HEK293 (cell line): ENCODE measurements around the gene FRMD6.

ENCODE experiments used
- BCL11B ChIP-seq: fragments of 450-650 bp; formaldehyde crosslinking; IDR thresholded peaks from 2 replicates; pipeline ENCODE4 v1.5.1; 2016; ENCODE audit warnings: low read depth, missing biosample characterization, missing genetic modification characterization
- GFI1B ChIP-seq: fragments of 450-650 bp; formaldehyde crosslinking; IDR thresholded peaks from 2 replicates; pipeline ENCODE4 v1.5.1; 2016; ENCODE audit warnings: missing biosample characterization, missing genetic modification characterization
- GLIS2 ChIP-seq: fragments of 450-650 bp; formaldehyde crosslinking; IDR thresholded peaks from 2 replicates; pipeline ENCODE4 v1.5.1; 2016; ENCODE audit warnings: missing biosample characterization, missing genetic modification characterization
- INSM2 ChIP-seq: fragments of 450-650 bp; formaldehyde crosslinking; IDR thresholded peaks from 2 replicates; pipeline ENCODE4 v1.5.1; 2016; ENCODE audit warnings: missing biosample characterization, missing genetic modification characterization
- KLF1 ChIP-seq: fragments of 450-650 bp; formaldehyde crosslinking; IDR thresholded peaks from 2 replicates; pipeline ENCODE4 v1.5.1; 2016; ENCODE audit warnings: missing biosample characterization, missing genetic modification characterization
- OVOL3 ChIP-seq: fragments of 450-650 bp; formaldehyde crosslinking; IDR thresholded peaks from 2 replicates; pipeline ENCODE4 v1.5.1; 2016; ENCODE audit warnings: missing biosample characterization, missing genetic modification characterization
- SP2 ChIP-seq: fragments of 450-650 bp; formaldehyde crosslinking; IDR thresholded peaks from 2 replicates; pipeline ENCODE4 v1.5.1; 2016; ENCODE audit warnings: missing biosample characterization, missing genetic modification characterization
- SP3 ChIP-seq: fragments of 450-650 bp; formaldehyde crosslinking; IDR thresholded peaks from 2 replicates; pipeline ENCODE4 v1.5.1; 2016; ENCODE audit warnings: missing biosample characterization, missing genetic modification characterization
- ZBTB11 ChIP-seq: fragments of 450-650 bp; formaldehyde crosslinking; conservative IDR thresholded peaks from 2 replicates; pipeline ENCODE4 v1.5.1; 2016; ENCODE audit warnings: low read depth, missing biosample characterization, missing genetic modification characterization
- ZBTB48 ChIP-seq: fragments of 450-650 bp; formaldehyde crosslinking; IDR thresholded peaks from 2 replicates; pipeline ENCODE4 v1.5.1; 2016; ENCODE audit warnings: missing biosample characterization, missing genetic modification characterization
- ZNF114 ChIP-seq: fragments of 450-650 bp; formaldehyde crosslinking; IDR thresholded peaks from 2 replicates; pipeline ENCODE4 v1.5.0; 2017; ENCODE audit warnings: missing biosample characterization, missing genetic modification characterization
- ZNF133 ChIP-seq: fragments of 450-650 bp; formaldehyde crosslinking; IDR thresholded peaks from 2 replicates; pipeline ENCODE4 v1.5.1; 2016; ENCODE audit warnings: missing biosample characterization, missing genetic modification characterization
- ZNF174 ChIP-seq: fragments of 450-650 bp; formaldehyde crosslinking; IDR thresholded peaks from 2 replicates; pipeline ENCODE4 v1.5.0; 2017; ENCODE audit warnings: missing biosample characterization, mild to moderate bottlenecking, missing genetic modification characterization
- ZNF280C ChIP-seq: fragments of 450-650 bp; formaldehyde crosslinking; IDR thresholded peaks from 2 replicates; pipeline ENCODE4 v1.5.1; 2016; ENCODE audit warnings: missing biosample characterization, missing genetic modification characterization
- ZNF362 ChIP-seq: fragments of 450-650 bp; formaldehyde crosslinking; IDR thresholded peaks from 2 replicates; pipeline ENCODE4 v1.5.1; 2016; ENCODE audit warnings: missing biosample characterization, missing genetic modification characterization
- ZNF416 ChIP-seq: fragments of 450-650 bp; formaldehyde crosslinking; IDR thresholded peaks from 2 replicates; pipeline ENCODE4 v1.5.1; 2016; ENCODE audit warnings: missing biosample characterization, missing genetic modification characterization
- ZNF514 ChIP-seq: fragments of 450-650 bp; formaldehyde crosslinking; IDR thresholded peaks from 2 replicates; pipeline ENCODE4 v1.5.1; 2016; ENCODE audit warnings: missing biosample characterization, missing genetic modification characterization
- ZNF600 ChIP-seq: fragments of 450-650 bp; formaldehyde crosslinking; IDR thresholded peaks from 2 replicates; pipeline ENCODE4 v1.5.1; 2016; ENCODE audit warnings: missing biosample characterization, missing genetic modification characterization
- ZNF623 ChIP-seq: fragments of 450-650 bp; formaldehyde crosslinking; IDR thresholded peaks from 2 replicates; pipeline ENCODE4 v1.5.1; 2016; ENCODE audit warnings: missing biosample characterization, missing genetic modification characterization
- ZNF654 ChIP-seq: fragments of 450-650 bp; formaldehyde crosslinking; IDR thresholded peaks from 2 replicates; pipeline ENCODE4 v1.5.1; 2016; ENCODE audit warnings: low read depth, missing biosample characterization, missing genetic modification characterization
- ZNF76 ChIP-seq: fragments of 450-650 bp; formaldehyde crosslinking; IDR thresholded peaks from 2 replicates; pipeline ENCODE4; 2016; ENCODE audit warnings: low read depth, missing biosample characterization, missing genetic modification characterization, borderline replicate concordance
- ZSCAN18 ChIP-seq: fragments of 450-650 bp; formaldehyde crosslinking; IDR thresholded peaks from 2 replicates; pipeline ENCODE4 v1.5.1; 2016; ENCODE audit warnings: missing biosample characterization, missing genetic modification characterization
- TF ChIP-seq, protein P1 (sequence below): fragments of 450-650 bp; IDR thresholded peaks from 2 replicates; pipeline ENCODE4 v1.5.1; 2018; ENCODE audit warnings: missing biosample characterization, missing genetic modification characterization
- TF ChIP-seq, protein P2 (sequence below): fragments of 450-650 bp; formaldehyde crosslinking; IDR thresholded peaks from 2 replicates; pipeline ENCODE4 v1.5.1; 2016; ENCODE audit warnings: missing biosample characterization, missing genetic modification characterization

FRMD6 gene

DNA sequence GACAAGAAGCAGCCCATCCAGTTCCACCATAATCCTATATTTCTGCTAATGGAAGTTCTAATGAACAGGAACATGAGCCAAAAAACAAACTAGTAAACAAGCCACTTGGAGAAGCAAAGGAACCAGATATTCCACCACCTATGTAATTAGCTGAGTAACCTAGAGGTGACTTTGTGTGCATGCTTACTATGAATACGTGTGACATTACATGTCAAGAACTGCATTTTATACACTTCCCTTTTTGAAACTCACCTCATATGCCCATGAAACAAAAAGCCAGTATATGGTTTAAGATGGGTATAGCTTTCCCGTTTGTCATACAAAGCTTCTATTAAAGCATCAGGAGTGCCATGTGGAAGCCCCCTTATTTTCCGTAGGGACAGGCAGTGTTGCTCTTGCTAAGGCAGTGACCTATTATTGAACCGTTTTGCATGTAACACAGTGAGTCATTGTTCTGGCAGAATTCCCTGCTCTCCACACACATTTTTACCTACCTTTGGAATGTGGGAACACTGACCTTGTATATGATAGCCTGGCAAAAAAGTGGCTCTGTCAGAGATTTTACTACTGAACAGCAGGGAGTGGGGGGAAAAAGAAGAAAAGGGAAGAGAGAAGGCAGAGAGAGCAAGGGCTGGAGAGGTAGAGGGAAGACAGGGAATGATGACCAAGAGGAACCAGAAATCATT lies 34.8 kb upstream of the FRMD6 start (continued):
- TF ChIP-seq, protein P1, sequence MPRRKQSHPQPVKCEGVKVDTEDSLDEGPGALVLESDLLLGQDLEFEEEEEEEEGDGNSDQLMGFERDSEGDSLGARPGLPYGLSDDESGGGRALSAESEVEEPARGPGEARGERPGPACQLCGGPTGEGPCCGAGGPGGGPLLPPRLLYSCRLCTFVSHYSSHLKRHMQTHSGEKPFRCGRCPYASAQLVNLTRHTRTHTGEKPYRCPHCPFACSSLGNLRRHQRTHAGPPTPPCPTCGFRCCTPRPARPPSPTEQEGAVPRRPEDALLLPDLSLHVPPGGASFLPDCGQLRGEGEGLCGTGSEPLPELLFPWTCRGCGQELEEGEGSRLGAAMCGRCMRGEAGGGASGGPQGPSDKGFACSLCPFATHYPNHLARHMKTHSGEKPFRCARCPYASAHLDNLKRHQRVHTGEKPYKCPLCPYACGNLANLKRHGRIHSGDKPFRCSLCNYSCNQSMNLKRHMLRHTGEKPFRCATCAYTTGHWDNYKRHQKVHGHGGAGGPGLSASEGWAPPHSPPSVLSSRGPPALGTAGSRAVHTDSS (tag by site-specific recombination): no peak
- TF ChIP-seq ZNF133 (tag by site-specific recombination) (no peak), ZNF623 (no peak), ZNF416 (no peak), INSM2 (0 out of 2 replicates have a peak, but pooled peaks have one; percentile 30), ZNF280C (tag by site-specific recombination) (no peak), ZNF600 (tag by site-specific recombination) (peak; percentile 81), KLF1 (tag by site-specific recombination) (no peak), ZSCAN18 (tag by site-specific recombination) (no peak), ZNF76 (tag by site-specific recombination) (no peak), ZBTB48 (tag by site-specific recombination) (no peak), GFI1B (tag by site-specific recombination) (no peak), SP3 (tag by site-specific recombination) (no peak), ZNF654 (tag by site-specific recombination) (no peak), GLIS2 (tag by site-specific recombination) (no peak), SP2 (tag by site-specific recombination) (no peak), BCL11B (tag by site-specific recombination) (no peak), ZNF362 (tag by site-specific recombination) (0 out of 2 replicates have a peak, but pooled peaks have one; percentile 53), ZBTB11 (tag by site-specific recombination) (peak; percentile 49), ZNF514 (no peak), OVOL3 (tag by site-specific recombination) (no peak), ZNF114 (tag by site-specific recombination) (no peak), ZNF174 (tag by site-specific recombination) (no peak)
- TF ChIP-seq, protein P2, sequence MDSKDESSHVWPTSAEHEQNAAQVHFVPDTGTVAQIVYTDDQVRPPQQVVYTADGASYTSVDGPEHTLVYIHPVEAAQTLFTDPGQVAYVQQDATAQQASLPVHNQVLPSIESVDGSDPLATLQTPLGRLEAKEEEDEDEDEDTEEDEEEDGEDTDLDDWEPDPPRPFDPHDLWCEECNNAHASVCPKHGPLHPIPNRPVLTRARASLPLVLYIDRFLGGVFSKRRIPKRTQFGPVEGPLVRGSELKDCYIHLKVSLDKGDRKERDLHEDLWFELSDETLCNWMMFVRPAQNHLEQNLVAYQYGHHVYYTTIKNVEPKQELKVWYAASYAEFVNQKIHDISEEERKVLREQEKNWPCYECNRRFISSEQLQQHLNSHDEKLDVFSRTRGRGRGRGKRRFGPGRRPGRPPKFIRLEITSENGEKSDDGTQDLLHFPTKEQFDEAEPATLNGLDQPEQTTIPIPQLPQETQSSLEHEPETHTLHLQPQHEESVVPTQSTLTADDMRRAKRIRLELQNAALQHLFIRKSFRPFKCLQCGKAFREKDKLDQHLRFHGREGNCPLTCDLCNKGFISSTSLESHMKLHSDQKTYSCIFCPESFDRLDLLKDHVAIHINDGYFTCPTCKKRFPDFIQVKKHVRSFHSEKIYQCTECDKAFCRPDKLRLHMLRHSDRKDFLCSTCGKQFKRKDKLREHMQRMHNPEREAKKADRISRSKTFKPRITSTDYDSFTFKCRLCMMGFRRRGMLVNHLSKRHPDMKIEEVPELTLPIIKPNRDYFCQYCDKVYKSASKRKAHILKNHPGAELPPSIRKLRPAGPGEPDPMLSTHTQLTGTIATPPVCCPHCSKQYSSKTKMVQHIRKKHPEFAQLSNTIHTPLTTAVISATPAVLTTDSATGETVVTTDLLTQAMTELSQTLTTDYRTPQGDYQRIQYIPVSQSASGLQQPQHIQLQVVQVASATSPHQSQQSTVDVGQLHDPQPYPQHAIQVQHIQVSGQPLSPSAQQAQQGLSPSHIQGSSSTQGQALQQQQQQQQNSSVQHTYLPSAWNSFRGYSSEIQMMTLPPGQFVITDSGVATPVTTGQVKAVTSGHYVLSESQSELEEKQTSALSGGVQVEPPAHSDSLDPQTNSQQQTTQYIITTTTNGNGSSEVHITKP (tag by site-specific recombination): peak; percentile 53; the same call in 1 of the 2 replicates
